NCI-H524 (cell line): ENCODE measurements around the gene MTMR3.
"Not testable (repeated sequence)": the region's sequence is repeated elsewhere in the genome, so short reads cannot be mapped to it uniquely, and the experiment has no call there.

ENCODE experiments used
- DNase-seq, 2 experiments: peaks; one replicate each; lab custom pipeline; 2025; lab: John Stamatoyannopoulos, UW

MTMR3 gene

GRCh38 chr22:30054067-30054763 is 171.2 kb downstream of the MTMR3 start:
- no peak for DNase-seq

- no peak for DNase-seq
These were observed 171.7 kb downstream of the MTMR3 start for GRCh38 chr22:30054764-30055069.

- no peak for DNase-seq
These were observed 173.0 kb downstream of the MTMR3 start for GRCh38 chr22:30056015-30056414.

- DNase-seq, result no peak
These were observed 174.4 kb downstream of the MTMR3 start for GRCh38 chr22:30057375-30057774.

GRCh38 chr22:30059346-30060020 is 176.5 kb downstream of the MTMR3 start:
- DNase-seq, result not testable (repeated sequence)

- not testable (repeated sequence) for DNase-seq
These were observed 178.1 kb downstream of the MTMR3 start for GRCh38 chr22:30061094-30061493.

GRCh38 chr22:30062259-30062658 is 179.3 kb downstream of the MTMR3 start:
- no peak for DNase-seq

- no peak for DNase-seq
These were observed 180.0 kb downstream of the MTMR3 start for GRCh38 chr22:30062950-30063349.

- no peak for DNase-seq
These were observed 181.2 kb downstream of the MTMR3 start for GRCh38 chr22:30064172-30064571.

GRCh38 chr22:30073743-30074142 is 190.8 kb downstream of the MTMR3 start:
- DNase-seq, result no peak

- DNase-seq, result no peak
These were observed 191.2 kb downstream of the MTMR3 start for GRCh38 chr22:30074147-30074546.

- DNase-seq, result no peak
These were observed 192.0 kb downstream of the MTMR3 start for GRCh38 chr22:30074994-30075393.

- DNase-seq, result no peak
These were observed 194.4 kb downstream of the MTMR3 start for GRCh38 chr22:30077279-30077880.

GRCh38 chr22:30078320-30079311 is 195.6 kb downstream of the MTMR3 start:
- peak in 1 of 2 experiments; percentile 42 for DNase-seq

GRCh38 chr22:30079952-30080533 is 197.1 kb downstream of the MTMR3 start, which contains the start of gene HORMAD2:
TSS of gene HORMAD2 (plus strand) at chr22:30080464. CDS start at chr22:30093953, 13,489 bp downstream.
- DNase-seq, result no peak
